HepG2 (cell line): ENCODE data around the gene ZC3H18. TPM values are rescaled to one million over a fixed set of nuclear protein-coding genes. Genes with fewer than 3 reads are reported as not detected.

Source experiments
- CBX1 ChIP-seq: IDR thresholded peaks from one replicate; pipeline ENCODE4 v1.6.1; 2016; ENCODE audit warnings: antibody characterized with exemption, low read depth
- CHD2 ChIP-seq: IDR thresholded peaks from 2 replicates; pipeline ENCODE4 v1.6.1; 2011; ENCODE audit warnings: low read depth, low read length, improper control_type of control experiment
- CHD4 ChIP-seq: fragments of 200-600 bp; sonication (generic); IDR thresholded peaks from 2 replicates; pipeline ENCODE4 v1.7.0; 2017; ENCODE audit warnings: mild to moderate bottlenecking, low read length, borderline replicate concordance
- PAWR ChIP-seq: sonication (generic); formaldehyde crosslinking; IDR thresholded peaks from 2 replicates; pipeline ENCODE4 v1.4.0; 2020; ENCODE audit warnings: missing genetic modification reagents, mild to moderate bottlenecking, borderline replicate concordance
- RAD51 ChIP-seq: fragments of 450-650 bp; IDR thresholded peaks from 2 replicates; pipeline ENCODE4 v1.6.1; 2016; ENCODE audit warnings: borderline replicate concordance
- RBAK ChIP-seq: sonication (generic); formaldehyde crosslinking; IDR thresholded peaks from 2 replicates; pipeline ENCODE4 v1.5.1; 2020; ENCODE audit warnings: mild to moderate bottlenecking, missing genetic modification reagents
- RBFOX2 ChIP-seq: fragments of 200-400 bp; formaldehyde crosslinking; IDR thresholded peaks from 2 replicates; pipeline ENCODE4 v1.6.1; 2017; ENCODE audit warnings: low read depth, mild to moderate bottlenecking, low read length
- RFX5 ChIP-seq: IDR thresholded peaks from 2 replicates; pipeline ENCODE4 v1.6.1; 2011; ENCODE audit warnings: low read depth, low read length, improper control_type of control experiment
- SOX13 ChIP-seq, 3 experiments: fragments of 450-650 bp in 1 of 3; sonication (generic) in 1 of 3; formaldehyde crosslinking in 1 of 3; IDR thresholded peaks in 2 of 3; conservative IDR thresholded peaks in 1 of 3; 2 replicates each; pipeline versions ENCODE4 v1.5.0 to v1.6.1; 2016 to 2020; ENCODE audit warnings: antibody characterized with exemption in 1 of 3, mild to moderate bottlenecking in 1 of 3, missing compliant biosample characterization in 1 of 3, missing genetic modification reagents in 1 of 3, moderate library complexity in 1 of 3
- STAT5B ChIP-seq: sonication (generic); formaldehyde crosslinking; IDR thresholded peaks from 2 replicates; pipeline ENCODE4 v1.4.0; 2020; ENCODE audit warnings: missing genetic modification reagents
- THAP11 ChIP-seq: IDR thresholded peaks from 2 replicates; pipeline ENCODE4 v1.6.1; 2016; ENCODE audit warnings: missing biosample characterization, missing genetic modification reagents
- ZFP36L1 ChIP-seq: sonication (generic); formaldehyde crosslinking; IDR thresholded peaks from 2 replicates; pipeline ENCODE4 v1.8.0; 2022; ENCODE audit warnings: mild to moderate bottlenecking, missing genetic modification reagents, moderate library complexity
- ZFP36L2 ChIP-seq: sonication (generic); formaldehyde crosslinking; IDR thresholded peaks from 2 replicates; pipeline ENCODE4 v1.4.0; 2020; ENCODE audit warnings: missing genetic modification reagents
- ZNF143 ChIP-seq: sonication (generic); formaldehyde crosslinking; IDR thresholded peaks from 2 replicates; pipeline ENCODE4 v1.4.0; 2020; ENCODE audit warnings: missing genetic modification reagents
- ZNF576 ChIP-seq: sonication (generic); formaldehyde crosslinking; IDR thresholded peaks from 2 replicates; pipeline ENCODE4 v1.4.0; 2020; ENCODE audit warnings: mild to moderate bottlenecking, missing genetic modification reagents
- ZNF598 ChIP-seq: sonication (generic); formaldehyde crosslinking; IDR thresholded peaks from 2 replicates; pipeline ENCODE4 v1.5.1; 2020; ENCODE audit warnings: mild to moderate bottlenecking, missing genetic modification reagents, borderline replicate concordance
- polyA plus RNA-seq, 8 experiments: library from polyadenylated mRNA; depleted of rRNA in 3 of 8; stranded (reverse) in 7 of 8; unstranded in 1 of 8; fragments of >200 nt; fragmentation: Illumina TruSeq in 4 of 8; extraction: Trizol in 4 of 8; gene quantifications; 2 replicates each; pipeline versions ENCODE4 v1.2.1 to v1.2.3, GENCODE V29; 2011 to 2016; ENCODE audit warnings: low read depth in 4 of 8, missing spikeins in 1 of 8, mixed read lengths in 1 of 8; ENCODE audit not compliant: insufficient read depth in 1 of 8
- total RNA-seq, 5 experiments: library from RNA; depleted of rRNA; stranded (reverse); fragments of >200 nt; fragmentation: Illumina TruSeq; extraction: Trizol; gene quantifications; 2 replicates each; pipeline ENCODE4 v1.2.3, GENCODE V29; 2016; ENCODE audit warnings: low read depth in 1 of 5
- TF ChIP-seq, protein P1 (sequence below): sonication (generic); formaldehyde crosslinking; IDR thresholded peaks from 2 replicates; pipeline ENCODE4 v1.5.0; 2020; ENCODE audit warnings: mild to moderate bottlenecking, missing genetic modification reagents
- TF ChIP-seq, protein P2 (sequence below): sonication (generic); formaldehyde crosslinking; IDR thresholded peaks from 2 replicates; pipeline ENCODE4 v1.9.0; 2022; ENCODE audit warnings: missing genetic modification reagents, mild to moderate bottlenecking, borderline replicate concordance
- TF ChIP-seq, protein P3 (sequence below): sonication (generic); formaldehyde crosslinking; IDR thresholded peaks from 2 replicates; pipeline ENCODE4 v1.5.1; 2020; ENCODE audit warnings: missing genetic modification reagents, mild to moderate bottlenecking, borderline replicate concordance
- TF ChIP-seq, protein P4 (sequence below): IDR thresholded peaks from 2 replicates; pipeline ENCODE4 v1.6.1; 2016; ENCODE audit warnings: low read depth

Gene ZC3H18
- total and polyA plus RNA-seq, 2 of the 13 experiments (the other 11 are each of a cell fraction or from before 2014, with no cell fraction given), result 11.2 to 27.4 TPM

- TF ChIP-seq, protein P1, sequence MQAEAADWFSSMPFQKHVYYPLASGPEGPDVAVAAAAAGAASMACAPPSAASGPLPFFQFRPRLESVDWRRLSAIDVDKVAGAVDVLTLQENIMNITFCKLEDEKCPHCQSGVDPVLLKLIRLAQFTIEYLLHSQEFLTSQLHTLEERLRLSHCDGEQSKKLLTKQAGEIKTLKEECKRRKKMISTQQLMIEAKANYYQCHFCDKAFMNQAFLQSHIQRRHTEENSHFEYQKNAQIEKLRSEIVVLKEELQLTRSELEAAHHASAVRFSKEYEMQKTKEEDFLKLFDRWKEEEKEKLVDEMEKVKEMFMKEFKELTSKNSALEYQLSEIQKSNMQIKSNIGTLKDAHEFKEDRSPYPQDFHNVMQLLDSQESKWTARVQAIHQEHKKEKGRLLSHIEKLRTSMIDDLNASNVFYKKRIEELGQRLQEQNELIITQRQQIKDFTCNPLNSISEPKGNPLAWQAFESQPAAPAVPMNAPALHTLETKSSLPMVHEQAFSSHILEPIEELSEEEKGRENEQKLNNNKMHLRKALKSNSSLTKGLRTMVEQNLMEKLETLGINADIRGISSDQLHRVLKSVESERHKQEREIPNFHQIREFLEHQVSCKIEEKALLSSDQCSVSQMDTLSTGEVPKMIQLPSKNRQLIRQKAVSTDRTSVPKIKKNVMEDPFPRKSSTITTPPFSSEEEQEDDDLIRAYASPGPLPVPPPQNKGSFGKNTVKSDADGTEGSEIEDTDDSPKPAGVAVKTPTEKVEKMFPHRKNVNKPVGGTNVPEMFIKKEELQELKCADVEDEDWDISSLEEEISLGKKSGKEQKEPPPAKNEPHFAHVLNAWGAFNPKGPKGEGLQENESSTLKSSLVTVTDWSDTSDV (CRISPR knock-in tag), result no peak
- TF ChIP-seq RAD51 (no peak), PAWR (no peak), CBX1 (no peak), CHD2 (no peak), RFX5 (no peak), CHD4 (no peak), ZFP36L1 (CRISPR knock-in tag) (no peak), ZNF576 (CRISPR knock-in tag) (no peak), STAT5B (CRISPR knock-in tag) (no peak), RBFOX2 (no peak), SOX13 (IDR thresholded peaks at IDR 0.05) (no peak), SOX13 (CRISPR knock-in tag; conservative IDR thresholded peaks at IDR 0.05 in 1 of 2, IDR thresholded peaks at IDR 0.05 in 1 of 2) (no peak), ZFP36L2 (CRISPR knock-in tag) (no peak), ZNF598 (CRISPR knock-in tag) (no peak; the same call in 1 of the 2 replicates), ZNF143 (CRISPR knock-in tag) (no peak), RBAK (CRISPR knock-in tag) (no peak), THAP11 (peak; percentile 61)
- TF ChIP-seq, protein P2, sequence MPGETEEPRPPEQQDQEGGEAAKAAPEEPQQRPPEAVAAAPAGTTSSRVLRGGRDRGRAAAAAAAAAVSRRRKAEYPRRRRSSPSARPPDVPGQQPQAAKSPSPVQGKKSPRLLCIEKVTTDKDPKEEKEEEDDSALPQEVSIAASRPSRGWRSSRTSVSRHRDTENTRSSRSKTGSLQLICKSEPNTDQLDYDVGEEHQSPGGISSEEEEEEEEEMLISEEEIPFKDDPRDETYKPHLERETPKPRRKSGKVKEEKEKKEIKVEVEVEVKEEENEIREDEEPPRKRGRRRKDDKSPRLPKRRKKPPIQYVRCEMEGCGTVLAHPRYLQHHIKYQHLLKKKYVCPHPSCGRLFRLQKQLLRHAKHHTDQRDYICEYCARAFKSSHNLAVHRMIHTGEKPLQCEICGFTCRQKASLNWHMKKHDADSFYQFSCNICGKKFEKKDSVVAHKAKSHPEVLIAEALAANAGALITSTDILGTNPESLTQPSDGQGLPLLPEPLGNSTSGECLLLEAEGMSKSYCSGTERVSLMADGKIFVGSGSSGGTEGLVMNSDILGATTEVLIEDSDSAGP (CRISPR knock-in tag), result peak; percentile 92
- TF ChIP-seq, protein P3, sequence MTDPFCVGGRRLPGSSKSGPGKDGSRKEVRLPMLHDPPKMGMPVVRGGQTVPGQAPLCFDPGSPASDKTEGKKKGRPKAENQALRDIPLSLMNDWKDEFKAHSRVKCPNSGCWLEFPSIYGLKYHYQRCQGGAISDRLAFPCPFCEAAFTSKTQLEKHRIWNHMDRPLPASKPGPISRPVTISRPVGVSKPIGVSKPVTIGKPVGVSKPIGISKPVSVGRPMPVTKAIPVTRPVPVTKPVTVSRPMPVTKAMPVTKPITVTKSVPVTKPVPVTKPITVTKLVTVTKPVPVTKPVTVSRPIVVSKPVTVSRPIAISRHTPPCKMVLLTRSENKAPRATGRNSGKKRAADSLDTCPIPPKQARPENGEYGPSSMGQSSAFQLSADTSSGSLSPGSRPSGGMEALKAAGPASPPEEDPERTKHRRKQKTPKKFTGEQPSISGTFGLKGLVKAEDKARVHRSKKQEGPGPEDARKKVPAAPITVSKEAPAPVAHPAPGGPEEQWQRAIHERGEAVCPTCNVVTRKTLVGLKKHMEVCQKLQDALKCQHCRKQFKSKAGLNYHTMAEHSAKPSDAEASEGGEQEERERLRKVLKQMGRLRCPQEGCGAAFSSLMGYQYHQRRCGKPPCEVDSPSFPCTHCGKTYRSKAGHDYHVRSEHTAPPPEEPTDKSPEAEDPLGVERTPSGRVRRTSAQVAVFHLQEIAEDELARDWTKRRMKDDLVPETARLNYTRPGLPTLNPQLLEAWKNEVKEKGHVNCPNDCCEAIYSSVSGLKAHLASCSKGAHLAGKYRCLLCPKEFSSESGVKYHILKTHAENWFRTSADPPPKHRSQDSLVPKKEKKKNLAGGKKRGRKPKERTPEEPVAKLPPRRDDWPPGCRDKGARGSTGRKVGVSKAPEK (CRISPR knock-in tag), result no peak
- TF ChIP-seq, protein P4, sequence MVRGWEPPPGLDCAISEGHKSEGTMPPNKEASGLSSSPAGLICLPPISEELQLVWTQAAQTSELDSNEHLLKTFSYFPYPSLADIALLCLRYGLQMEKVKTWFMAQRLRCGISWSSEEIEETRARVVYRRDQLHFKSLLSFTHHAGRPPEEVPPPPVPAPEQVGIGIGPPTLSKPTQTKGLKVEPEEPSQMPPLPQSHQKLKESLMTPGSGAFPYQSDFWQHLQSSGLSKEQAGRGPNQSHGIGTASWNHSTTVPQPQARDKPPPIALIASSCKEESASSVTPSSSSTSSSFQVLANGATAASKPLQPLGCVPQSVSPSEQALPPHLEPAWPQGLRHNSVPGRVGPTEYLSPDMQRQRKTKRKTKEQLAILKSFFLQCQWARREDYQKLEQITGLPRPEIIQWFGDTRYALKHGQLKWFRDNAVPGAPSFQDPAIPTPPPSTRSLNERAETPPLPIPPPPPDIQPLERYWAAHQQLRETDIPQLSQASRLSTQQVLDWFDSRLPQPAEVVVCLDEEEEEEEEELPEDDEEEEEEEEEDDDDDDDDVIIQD, result no peak
Measured at GRCh38 chr16:88527186-88527936, 42.8 kb upstream of the ZC3H18 start (continued).
